Measurements from ENCODE around the gene STX1A.
A peak's percentile ranks its signal among the peaks of the same experiment; 100 is the strongest.

Gene STX1A

DNA sequence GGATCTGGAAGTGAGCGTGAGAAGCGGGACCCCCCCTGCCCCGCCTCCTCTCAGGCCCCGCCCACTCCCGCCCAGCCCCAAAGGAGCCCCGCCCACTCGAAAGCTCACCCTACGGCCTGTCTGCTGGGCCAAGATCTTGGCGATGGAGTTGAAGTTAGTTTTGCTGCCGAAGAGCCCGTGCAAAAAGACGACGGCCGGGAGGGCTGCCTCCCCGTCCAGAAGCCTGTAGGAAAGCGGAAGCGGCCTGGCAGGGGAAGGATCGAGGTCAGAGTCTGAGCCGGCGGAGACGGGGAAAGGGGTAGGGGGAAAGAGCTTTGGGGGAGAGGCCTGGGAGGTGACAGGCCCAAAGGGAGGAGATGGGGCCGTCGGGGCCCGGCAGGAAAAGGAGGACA is 18.7 kb upstream of the STX1A start (continued):
- no peak for TF ChIP-seq GLIS1 (tag by site-specific recombination; IDR thresholded peaks at IDR 0.05)
- TF ChIP-seq, protein P1, sequence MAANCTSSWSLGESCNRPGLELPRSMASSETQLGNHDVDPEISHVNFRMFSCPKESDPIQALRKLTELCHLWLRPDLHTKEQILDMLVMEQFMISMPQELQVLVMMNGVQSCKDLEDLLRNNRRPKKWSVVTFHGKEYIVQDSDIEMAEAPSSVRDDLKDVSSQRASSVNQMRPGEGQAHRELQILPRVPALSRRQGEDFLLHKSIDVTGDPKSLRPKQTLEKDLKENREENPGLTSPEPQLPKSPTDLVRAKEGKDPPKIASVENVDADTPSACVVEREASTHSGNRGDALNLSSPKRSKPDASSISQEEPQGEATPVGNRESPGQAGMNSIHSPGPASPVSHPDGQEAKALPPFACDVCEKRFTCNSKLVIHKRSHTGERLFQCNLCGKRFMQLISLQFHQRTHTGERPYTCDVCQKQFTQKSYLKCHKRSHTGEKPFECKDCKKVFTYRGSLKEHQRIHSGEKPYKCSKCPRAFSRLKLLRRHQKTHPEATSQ (tag by site-specific recombination; IDR thresholded peaks at IDR 0.05), result no peak
- TF ChIP-seq, protein P2, sequence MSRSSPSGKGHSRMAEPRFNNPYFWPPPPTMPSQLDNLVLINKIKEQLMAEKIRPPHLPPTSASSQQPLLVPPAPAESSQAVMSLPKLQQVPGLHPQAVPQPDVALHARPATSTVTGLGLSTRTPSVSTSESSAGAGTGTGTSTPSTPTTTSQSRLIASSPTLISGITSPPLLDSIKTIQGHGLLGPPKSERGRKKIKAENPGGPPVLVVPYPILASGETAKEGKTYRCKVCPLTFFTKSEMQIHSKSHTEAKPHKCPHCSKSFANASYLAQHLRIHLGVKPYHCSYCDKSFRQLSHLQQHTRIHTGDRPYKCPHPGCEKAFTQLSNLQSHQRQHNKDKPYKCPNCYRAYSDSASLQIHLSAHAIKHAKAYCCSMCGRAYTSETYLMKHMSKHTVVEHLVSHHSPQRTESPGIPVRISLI (tag by site-specific recombination; IDR thresholded peaks at IDR 0.05), result no peak
- TF ChIP-seq ZNF335 (tag by site-specific recombination; conservative IDR thresholded peaks at IDR 0.05), result peak; percentile 42; the same call in 1 of the 2 replicates
- TF ChIP-seq, protein P3, sequence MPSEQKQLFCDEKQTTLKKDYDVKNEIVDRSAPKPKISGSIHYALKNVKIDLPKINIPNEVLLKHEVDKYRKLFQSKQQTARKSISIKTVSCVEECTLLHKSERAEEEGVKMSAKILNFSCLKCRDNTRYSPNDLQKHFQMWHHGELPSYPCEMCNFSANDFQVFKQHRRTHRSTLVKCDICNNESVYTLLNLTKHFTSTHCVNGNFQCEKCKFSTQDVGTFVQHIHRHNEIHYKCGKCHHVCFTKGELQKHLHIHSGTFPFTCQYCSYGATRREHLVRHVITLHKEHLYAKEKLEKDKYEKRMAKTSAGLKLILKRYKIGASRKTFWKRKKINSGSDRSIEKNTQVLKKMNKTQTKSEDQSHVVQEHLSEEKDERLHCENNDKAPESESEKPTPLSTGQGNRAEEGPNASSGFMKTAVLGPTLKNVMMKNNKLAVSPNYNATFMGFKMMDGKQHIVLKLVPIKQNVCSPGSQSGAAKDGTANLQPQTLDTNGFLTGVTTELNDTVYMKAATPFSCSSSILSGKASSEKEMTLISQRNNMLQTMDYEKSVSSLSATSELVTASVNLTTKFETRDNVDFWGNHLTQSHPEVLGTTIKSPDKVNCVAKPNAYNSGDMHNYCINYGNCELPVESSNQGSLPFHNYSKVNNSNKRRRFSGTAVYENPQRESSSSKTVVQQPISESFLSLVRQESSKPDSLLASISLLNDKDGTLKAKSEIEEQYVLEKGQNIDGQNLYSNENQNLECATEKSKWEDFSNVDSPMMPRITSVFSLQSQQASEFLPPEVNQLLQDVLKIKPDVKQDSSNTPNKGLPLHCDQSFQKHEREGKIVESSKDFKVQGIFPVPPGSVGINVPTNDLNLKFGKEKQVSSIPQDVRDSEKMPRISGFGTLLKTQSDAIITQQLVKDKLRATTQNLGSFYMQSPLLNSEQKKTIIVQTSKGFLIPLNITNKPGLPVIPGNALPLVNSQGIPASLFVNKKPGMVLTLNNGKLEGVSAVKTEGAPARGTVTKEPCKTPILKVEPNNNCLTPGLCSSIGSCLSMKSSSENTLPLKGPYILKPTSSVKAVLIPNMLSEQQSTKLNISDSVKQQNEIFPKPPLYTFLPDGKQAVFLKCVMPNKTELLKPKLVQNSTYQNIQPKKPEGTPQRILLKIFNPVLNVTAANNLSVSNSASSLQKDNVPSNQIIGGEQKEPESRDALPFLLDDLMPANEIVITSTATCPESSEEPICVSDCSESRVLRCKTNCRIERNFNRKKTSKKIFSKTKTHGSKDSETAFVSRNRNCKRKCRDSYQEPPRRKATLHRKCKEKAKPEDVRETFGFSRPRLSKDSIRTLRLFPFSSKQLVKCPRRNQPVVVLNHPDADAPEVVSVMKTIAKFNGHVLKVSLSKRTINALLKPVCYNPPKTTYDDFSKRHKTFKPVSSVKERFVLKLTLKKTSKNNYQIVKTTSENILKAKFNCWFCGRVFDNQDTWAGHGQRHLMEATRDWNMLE (tag by site-specific recombination; conservative IDR thresholded peaks at IDR 0.05; ENCODE audit: low read depth), result no peak
- no peak for TF ChIP-seq OSR2 (tag by site-specific recombination; IDR thresholded peaks at IDR 0.05)
- TF ChIP-seq, protein P4, sequence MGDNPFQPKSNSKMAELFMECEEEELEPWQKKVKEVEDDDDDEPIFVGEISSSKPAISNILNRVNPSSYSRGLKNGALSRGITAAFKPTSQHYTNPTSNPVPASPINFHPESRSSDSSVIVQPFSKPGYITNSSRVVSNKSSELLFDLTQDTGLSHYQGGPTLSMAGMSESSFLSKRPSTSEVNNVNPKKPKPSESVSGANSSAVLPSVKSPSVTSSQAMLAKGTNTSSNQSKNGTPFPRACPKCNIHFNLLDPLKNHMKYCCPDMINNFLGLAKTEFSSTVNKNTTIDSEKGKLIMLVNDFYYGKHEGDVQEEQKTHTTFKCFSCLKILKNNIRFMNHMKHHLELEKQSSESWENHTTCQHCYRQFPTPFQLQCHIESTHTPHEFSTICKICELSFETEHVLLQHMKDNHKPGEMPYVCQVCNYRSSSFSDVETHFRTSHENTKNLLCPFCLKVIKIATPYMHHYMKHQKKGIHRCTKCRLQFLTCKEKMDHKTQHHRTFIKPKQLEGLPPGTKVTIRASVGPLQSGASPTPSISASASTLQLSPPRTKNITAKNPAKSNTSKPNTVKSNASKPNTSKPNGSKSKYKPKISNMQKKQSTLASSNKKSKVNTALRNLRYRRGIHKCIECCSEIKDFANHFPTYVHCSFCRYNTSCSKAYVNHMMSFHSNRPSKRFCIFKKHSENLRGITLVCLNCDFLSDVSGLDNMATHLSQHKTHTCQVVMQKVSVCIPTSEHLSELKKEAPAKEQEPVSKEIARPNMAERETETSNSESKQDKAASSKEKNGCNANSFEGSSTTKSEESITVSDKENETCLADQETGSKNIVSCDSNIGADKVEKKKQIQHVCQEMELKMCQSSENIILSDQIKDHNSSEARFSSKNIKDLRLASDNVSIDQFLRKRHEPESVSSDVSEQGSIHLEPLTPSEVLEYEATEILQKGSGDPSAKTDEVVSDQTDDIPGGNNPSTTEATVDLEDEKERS (tag by site-specific recombination; IDR thresholded peaks at IDR 0.05), result no peak
- TF ChIP-seq, protein P5, sequence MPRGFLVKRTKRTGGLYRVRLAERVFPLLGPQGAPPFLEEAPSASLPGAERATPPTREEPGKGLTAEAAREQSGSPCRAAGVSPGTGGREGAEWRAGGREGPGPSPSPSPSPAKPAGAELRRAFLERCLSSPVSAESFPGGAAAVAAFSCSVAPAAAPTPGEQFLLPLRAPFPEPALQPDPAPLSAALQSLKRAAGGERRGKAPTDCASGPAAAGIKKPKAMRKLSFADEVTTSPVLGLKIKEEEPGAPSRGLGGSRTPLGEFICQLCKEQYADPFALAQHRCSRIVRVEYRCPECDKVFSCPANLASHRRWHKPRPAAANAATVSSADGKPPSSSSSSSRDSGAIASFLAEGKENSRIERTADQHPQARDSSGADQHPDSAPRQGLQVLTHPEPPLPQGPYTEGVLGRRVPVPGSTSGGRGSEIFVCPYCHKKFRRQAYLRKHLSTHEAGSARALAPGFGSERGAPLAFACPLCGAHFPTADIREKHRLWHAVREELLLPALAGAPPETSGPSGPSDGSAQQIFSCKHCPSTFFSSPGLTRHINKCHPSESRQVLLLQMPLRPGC (tag by site-specific recombination; IDR thresholded peaks at IDR 0.05), result no peak
- TF ChIP-seq, protein P6, sequence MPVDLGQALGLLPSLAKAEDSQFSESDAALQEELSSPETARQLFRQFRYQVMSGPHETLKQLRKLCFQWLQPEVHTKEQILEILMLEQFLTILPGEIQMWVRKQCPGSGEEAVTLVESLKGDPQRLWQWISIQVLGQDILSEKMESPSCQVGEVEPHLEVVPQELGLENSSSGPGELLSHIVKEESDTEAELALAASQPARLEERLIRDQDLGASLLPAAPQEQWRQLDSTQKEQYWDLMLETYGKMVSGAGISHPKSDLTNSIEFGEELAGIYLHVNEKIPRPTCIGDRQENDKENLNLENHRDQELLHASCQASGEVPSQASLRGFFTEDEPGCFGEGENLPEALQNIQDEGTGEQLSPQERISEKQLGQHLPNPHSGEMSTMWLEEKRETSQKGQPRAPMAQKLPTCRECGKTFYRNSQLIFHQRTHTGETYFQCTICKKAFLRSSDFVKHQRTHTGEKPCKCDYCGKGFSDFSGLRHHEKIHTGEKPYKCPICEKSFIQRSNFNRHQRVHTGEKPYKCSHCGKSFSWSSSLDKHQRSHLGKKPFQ (tag by site-specific recombination; IDR thresholded peaks at IDR 0.05), result no peak
- TF ChIP-seq ZNF791 (tag by site-specific recombination; IDR thresholded peaks at IDR 0.05), result no peak

All from HEK293 (cell line).